ENCODE results near the gene EFNA5. TPM values are rescaled to one million over a fixed set of nuclear protein-coding genes. Genes with fewer than 3 reads are reported as not detected.
"Not testable (repeated sequence)": the region's sequence is repeated elsewhere in the genome, so short reads cannot be mapped to it uniquely, and the experiment has no call there.

EFNA5 gene
- total RNA-seq, 5 donors from 2014 or later (not counting 1 experiment from before 2014, with no cell fraction given) = 0.06 to 2.6 (median 0.21) TPM; not detected in 1

DNA sequence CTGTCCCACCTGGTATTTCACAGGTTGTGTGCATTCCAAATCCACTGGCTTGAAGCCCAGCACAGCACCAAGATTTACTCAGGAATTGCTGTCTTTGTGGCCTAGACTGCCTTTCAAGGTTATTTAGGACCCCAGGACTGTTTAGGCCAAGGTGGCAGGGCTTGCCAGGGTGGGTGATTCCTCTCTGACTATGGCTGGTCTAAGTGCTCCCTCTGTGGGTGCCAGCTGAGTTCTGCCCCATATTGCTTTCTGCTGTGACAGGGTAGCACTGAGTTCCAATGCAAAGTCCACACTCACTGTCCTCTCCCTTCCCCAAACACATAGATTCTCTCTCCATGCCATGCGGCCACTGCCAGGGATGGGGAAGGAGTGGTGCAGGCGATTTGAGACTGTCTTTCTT lies 318.2 kb downstream of the EFNA5 start:
- Mint-ChIP-seq H3K4me1 (no peaks in the 10 kb centered on the region), H3K27me3 (peaks cover 7 to 9% of the 10 kb centered on the region in 2 donors), H3K27ac (no peak overlapping the region), H3K4me3 (no peak overlapping the region), H3K9me3 (peaks cover 0 to 4% (median under 1%) of the 10 kb centered on the region in 3 donors), H3K36me3 (no peaks in the 10 kb centered on the region)
- DNase-seq (no peak), ATAC-seq (replicated peaks in 1 of 4) (no peak)
- WGBS (ENCODE audit: insufficient coverage) = no CpG with 5 or more reads among the region's 2 CpGs
- H3K4me3 ChIP-seq (ENCODE audit: control insufficient read depth in 1 of 2, extremely low read depth in 1 of 2, low read length in 1 of 2) = no peak overlapping the region
- ChIA-PET CTCF (no interaction called here), POLR2A (no interaction called here)
- no peaks in the 10 kb centered on the region for H3K9me3 ChIP-seq
- peaks cover 0 to 3% of the 10 kb centered on the region in 2 experiments for H3K27me3 ChIP-seq (replicated peaks in 1 of 2; ENCODE audit: control insufficient read depth in 2 of 2, extremely low read depth in 1 of 2, insufficient read depth in 2 of 2, low read length in 1 of 2)
- H3K4me1 ChIP-seq (ENCODE audit: control insufficient read depth in 1 of 2, extremely low read depth in 1 of 2, insufficient read depth in 2 of 2, low read length in 2 of 2) = no peaks in the 10 kb centered on the region
- no peak overlapping the region for H3K27ac ChIP-seq (ENCODE audit: low read length)
- H3K36me3 ChIP-seq (ENCODE audit: control insufficient read depth in 2 of 2, extremely low read depth in 1 of 2, insufficient read depth in 1 of 2, low read length in 1 of 2) = no peaks in the 10 kb centered on the region

- H3K4me3 ChIP-seq (ENCODE audit: control insufficient read depth in 1 of 2, extremely low read depth in 1 of 2, low read length in 1 of 2); ATAC-seq (replicated peaks in 1 of 4); CTCF ChIA-PET; H3K27ac Mint-ChIP-seq; H3K4me3 Mint-ChIP-seq; H3K4me1 Mint-ChIP-seq; H3K9me3 ChIP-seq; H3K27me3 ChIP-seq (replicated peaks in 1 of 2; ENCODE audit: control insufficient read depth in 2 of 2, extremely low read depth in 1 of 2, insufficient read depth in 2 of 2, low read length in 1 of 2); DNase-seq; H3K27ac ChIP-seq (ENCODE audit: low read length); H3K4me1 ChIP-seq (ENCODE audit: control insufficient read depth in 1 of 2, extremely low read depth in 1 of 2, insufficient read depth in 2 of 2, low read length in 2 of 2); H3K36me3 Mint-ChIP-seq; POLR2A ChIA-PET; H3K27me3 Mint-ChIP-seq; H3K36me3 ChIP-seq (ENCODE audit: control insufficient read depth in 2 of 2, extremely low read depth in 1 of 2, insufficient read depth in 1 of 2, low read length in 1 of 2): not testable (repeated sequence)
- no CpG with 5 or more reads among the region's 3 CpGs for WGBS (ENCODE audit: insufficient coverage)
- H3K9me3 Mint-ChIP-seq = peaks cover 13 to 34% (median 24%) of the 10 kb centered on the region in 3 donors
Measured at GRCh38 chr5:107346580-107346979, 324.2 kb downstream of the EFNA5 start.

DNA sequence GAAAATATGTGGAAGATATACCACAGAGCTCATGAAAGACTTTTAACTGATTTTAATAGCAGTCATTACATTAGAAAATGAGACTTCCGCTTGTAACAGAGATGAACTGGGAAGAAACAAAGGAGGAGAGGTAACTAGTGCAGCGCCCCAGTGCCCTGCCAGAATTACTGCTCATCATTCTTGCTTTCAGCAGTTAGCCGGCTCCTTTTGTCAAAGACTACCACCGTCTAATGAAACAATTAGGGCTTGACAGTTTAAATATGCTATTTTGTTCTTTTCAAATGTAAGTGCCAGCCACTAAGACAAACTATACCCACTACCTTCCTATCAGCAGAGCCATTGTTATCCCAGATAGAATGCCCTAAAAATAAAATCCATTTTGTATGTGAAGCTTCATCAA lies 328.4 kb downstream of the EFNA5 start:
- H3K36me3 ChIP-seq (ENCODE audit: control insufficient read depth in 2 of 2, extremely low read depth in 1 of 2, insufficient read depth in 1 of 2, low read length in 1 of 2) = no peaks in the 10 kb centered on the region
- no peaks in the 10 kb centered on the region for H3K4me1 Mint-ChIP-seq
- no peak for ATAC-seq (replicated peaks in 1 of 4)
- H3K27ac Mint-ChIP-seq = no peak overlapping the region
- H3K36me3 Mint-ChIP-seq = no peaks in the 10 kb centered on the region
- CTCF ChIA-PET = no interaction called here
- H3K9me3 Mint-ChIP-seq = peaks cover 15 to 31% (median 21%) of the 10 kb centered on the region in 3 donors
- no peak for DNase-seq
- H3K9me3 ChIP-seq = no peaks in the 10 kb centered on the region
- peaks cover 2 to 3% of the 10 kb centered on the region in 2 donors for H3K27me3 Mint-ChIP-seq
- no peaks in the 10 kb centered on the region for H3K4me1 ChIP-seq (ENCODE audit: control insufficient read depth in 1 of 2, extremely low read depth in 1 of 2, insufficient read depth in 2 of 2, low read length in 2 of 2)
- no peaks in the 10 kb centered on the region for H3K27me3 ChIP-seq (replicated peaks in 1 of 2; ENCODE audit: control insufficient read depth in 2 of 2, extremely low read depth in 1 of 2, insufficient read depth in 2 of 2, low read length in 1 of 2)
- H3K4me3 Mint-ChIP-seq = no peak overlapping the region
- POLR2A ChIA-PET = interaction anchor here in 1 of 2 donors (0.6 kb wide), 1 partner anchor 185 kb away, joined by 5 read pairs; no protein-coding TSS in a partner anchor
- no peak overlapping the region for H3K27ac ChIP-seq (ENCODE audit: low read length)
- H3K4me3 ChIP-seq (ENCODE audit: control insufficient read depth in 1 of 2, extremely low read depth in 1 of 2, low read length in 1 of 2) = no peak overlapping the region
- 100% methylated on average over 2 of the region's 4 CpGs for WGBS (ENCODE audit: insufficient coverage)

- Mint-ChIP-seq H3K27ac (no peak overlapping the region), H3K4me1 (no peaks in the 10 kb centered on the region), H3K27me3 (peaks cover 2 to 3% of the 10 kb centered on the region in 2 donors), H3K9me3 (peaks cover 9 to 25% (median 17%) of the 10 kb centered on the region in 3 donors), H3K36me3 (no peaks in the 10 kb centered on the region), H3K4me3 (no peak overlapping the region)
- H3K9me3 ChIP-seq = no peaks in the 10 kb centered on the region
- DNase-seq = no peak
- no peak overlapping the region for H3K4me3 ChIP-seq (ENCODE audit: control insufficient read depth in 1 of 2, extremely low read depth in 1 of 2, low read length in 1 of 2)
- H3K4me1 ChIP-seq (ENCODE audit: control insufficient read depth in 1 of 2, extremely low read depth in 1 of 2, insufficient read depth in 2 of 2, low read length in 2 of 2) = no peaks in the 10 kb centered on the region
- ChIA-PET CTCF (no interaction called here), POLR2A (no interaction called here)
- no peak overlapping the region for H3K27ac ChIP-seq (ENCODE audit: low read length)
- no CpG with 5 or more reads among the region's 6 CpGs for WGBS (ENCODE audit: insufficient coverage)
- ATAC-seq (replicated peaks in 1 of 4) = no peak
- H3K27me3 ChIP-seq (replicated peaks in 1 of 2; ENCODE audit: control insufficient read depth in 2 of 2, extremely low read depth in 1 of 2, insufficient read depth in 2 of 2, low read length in 1 of 2) = no peaks in the 10 kb centered on the region
- H3K36me3 ChIP-seq (ENCODE audit: control insufficient read depth in 2 of 2, extremely low read depth in 1 of 2, insufficient read depth in 1 of 2, low read length in 1 of 2) = no peaks in the 10 kb centered on the region
Measured at GRCh38 chr5:107341376-107342084, 329.2 kb downstream of the EFNA5 start.

DNA sequence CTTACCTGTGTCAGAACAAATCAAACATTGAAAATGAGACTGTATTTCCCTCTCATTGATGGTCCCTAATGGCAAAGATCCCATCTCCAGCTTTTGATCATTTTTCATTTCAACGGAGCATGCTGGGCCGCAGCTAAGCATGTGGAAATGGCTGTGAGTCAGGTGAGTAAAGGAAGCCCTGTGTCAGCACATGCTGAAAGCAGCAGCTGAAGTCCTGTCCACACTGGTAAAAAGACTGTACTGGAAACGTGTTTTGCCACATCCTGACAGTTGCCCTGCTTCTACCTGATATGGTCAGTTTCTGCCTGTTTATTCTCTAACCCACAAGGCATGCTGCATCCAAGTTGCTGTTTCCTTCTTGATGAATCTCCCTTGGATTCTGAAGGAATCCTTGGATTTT lies 330.1 kb downstream of the EFNA5 start:
- Mint-ChIP-seq H3K9me3 (peaks cover 9 to 17% (median 9%) of the 10 kb centered on the region in 3 donors), H3K27ac (no peak overlapping the region), H3K4me1 (no peaks in the 10 kb centered on the region), H3K4me3 (no peak overlapping the region), H3K27me3 (peaks cover 2 to 3% of the 10 kb centered on the region in 2 donors), H3K36me3 (no peaks in the 10 kb centered on the region)
- POLR2A ChIA-PET = no interaction called here
- ATAC-seq (replicated peaks in 1 of 4) = no peak
- 73% methylated on average over 2 of the region's 3 CpGs for WGBS (ENCODE audit: insufficient coverage)
- Histone ChIP-seq H3K27ac (ENCODE audit: low read length) (no peak overlapping the region), H3K36me3 (ENCODE audit: control insufficient read depth in 2 of 2, extremely low read depth in 1 of 2, insufficient read depth in 1 of 2, low read length in 1 of 2) (no peaks in the 10 kb centered on the region), H3K4me1 (ENCODE audit: control insufficient read depth in 1 of 2, extremely low read depth in 1 of 2, insufficient read depth in 2 of 2, low read length in 2 of 2) (no peaks in the 10 kb centered on the region), H3K9me3 (no peaks in the 10 kb centered on the region), H3K4me3 (ENCODE audit: control insufficient read depth in 1 of 2, extremely low read depth in 1 of 2, low read length in 1 of 2) (no peak overlapping the region), H3K27me3 (replicated peaks in 1 of 2; ENCODE audit: control insufficient read depth in 2 of 2, extremely low read depth in 1 of 2, insufficient read depth in 2 of 2, low read length in 1 of 2) (no peaks in the 10 kb centered on the region)
- CTCF ChIA-PET = no interaction called here
- DNase-seq = no peak

- H3K36me3 Mint-ChIP-seq = no peaks in the 10 kb centered on the region
- DNase-seq (no peak), ATAC-seq (replicated peaks in 1 of 4) (no peak)
- ChIA-PET POLR2A (no interaction called here), CTCF (no interaction called here)
- H3K9me3 ChIP-seq = no peaks in the 10 kb centered on the region
- no peak overlapping the region for H3K4me3 Mint-ChIP-seq
- H3K4me3 ChIP-seq (ENCODE audit: control insufficient read depth in 1 of 2, extremely low read depth in 1 of 2, low read length in 1 of 2) = no peak overlapping the region
- no CpG with 5 or more reads among the region's 2 CpGs for WGBS (ENCODE audit: insufficient coverage)
- H3K27ac ChIP-seq (ENCODE audit: low read length) = no peak overlapping the region
- H3K4me1 Mint-ChIP-seq = no peaks in the 10 kb centered on the region
- no peaks in the 10 kb centered on the region for H3K4me1 ChIP-seq (ENCODE audit: control insufficient read depth in 1 of 2, extremely low read depth in 1 of 2, insufficient read depth in 2 of 2, low read length in 2 of 2)
- H3K9me3 Mint-ChIP-seq = peaks cover 0 to 4% (median 0%) of the 10 kb centered on the region in 3 donors
- H3K27ac Mint-ChIP-seq = no peak overlapping the region
- no peaks in the 10 kb centered on the region for H3K27me3 ChIP-seq (replicated peaks in 1 of 2; ENCODE audit: control insufficient read depth in 2 of 2, extremely low read depth in 1 of 2, insufficient read depth in 2 of 2, low read length in 1 of 2)
- H3K27me3 Mint-ChIP-seq = peaks cover 0 to 5% of the 10 kb centered on the region in 2 donors
- H3K36me3 ChIP-seq (ENCODE audit: control insufficient read depth in 2 of 2, extremely low read depth in 1 of 2, insufficient read depth in 1 of 2, low read length in 1 of 2) = no peaks in the 10 kb centered on the region
Measured at GRCh38 chr5:107338335-107338734, 332.4 kb downstream of the EFNA5 start.
